ENCODE results near the gene SYNE2.
"Not testable (repeated sequence)": the region's sequence is repeated elsewhere in the genome, so short reads cannot be mapped to it uniquely, and the experiment has no call there.

SYNE2 gene

GRCh38 chr14:64109819-64110554, 257.2 kb downstream of the SYNE2 start:
- H3K4me1 ChIP-seq (ENCODE audit: control insufficient read depth, insufficient read depth, low read length), result peaks cover 11% of the 10 kb centered on the region

GRCh38 chr14:64110802-64111201, 258.0 kb downstream of the SYNE2 start:
- no peaks in the 10 kb centered on the region for H3K9me3 ChIP-seq (ENCODE audit: control insufficient read depth, low read length)
- peaks cover 11% of the 10 kb centered on the region for H3K4me1 ChIP-seq (ENCODE audit: control insufficient read depth, insufficient read depth, low read length)
- H3K9ac ChIP-seq (ENCODE audit: low read length), result no peak overlapping the region
- no peak overlapping the region for H3K4me3 ChIP-seq (ENCODE audit: low read length)
- no peaks in the 10 kb centered on the region for H3K36me3 ChIP-seq (ENCODE audit: control insufficient read depth, insufficient read depth, low read length)
- no peaks in the 10 kb centered on the region for H3K27me3 ChIP-seq (ENCODE audit: control insufficient read depth, insufficient read depth, low read length)

More at GRCh38 chr14:64109819-64110554, 257.2 kb downstream of the SYNE2 start:
- Histone ChIP-seq H3K27me3 (ENCODE audit: control insufficient read depth, insufficient read depth, low read length) (no peaks in the 10 kb centered on the region), H3K9ac (ENCODE audit: low read length) (no peak overlapping the region), H3K9me3 (ENCODE audit: control insufficient read depth, low read length) (no peaks in the 10 kb centered on the region), H3K4me3 (ENCODE audit: low read length) (no peak overlapping the region), H3K36me3 (ENCODE audit: control insufficient read depth, insufficient read depth, low read length) (no peaks in the 10 kb centered on the region)

- H3K9me3 ChIP-seq (ENCODE audit: control insufficient read depth, low read length), result no peaks in the 10 kb centered on the region
- peaks cover 11% of the 10 kb centered on the region for H3K4me1 ChIP-seq (ENCODE audit: control insufficient read depth, insufficient read depth, low read length)
- H3K4me3 ChIP-seq (ENCODE audit: low read length), result no peak overlapping the region
- H3K9ac ChIP-seq (ENCODE audit: low read length), result peak overlapping the region; percentile 29
- H3K27me3 ChIP-seq (ENCODE audit: control insufficient read depth, insufficient read depth, low read length), result no peaks in the 10 kb centered on the region
- no peaks in the 10 kb centered on the region for H3K36me3 ChIP-seq (ENCODE audit: control insufficient read depth, insufficient read depth, low read length)
Observed at GRCh38 chr14:64112867-64113678, 260.3 kb downstream of the SYNE2 start.

GRCh38 chr14:64114166-64114565, 261.4 kb downstream of the SYNE2 start:
- Histone ChIP-seq H3K9me3 (ENCODE audit: control insufficient read depth, low read length) (no peaks in the 10 kb centered on the region), H3K4me3 (ENCODE audit: low read length) (no peak overlapping the region), H3K36me3 (ENCODE audit: control insufficient read depth, insufficient read depth, low read length) (no peaks in the 10 kb centered on the region), H3K27me3 (ENCODE audit: control insufficient read depth, insufficient read depth, low read length) (no peaks in the 10 kb centered on the region), H3K9ac (ENCODE audit: low read length) (no peak overlapping the region), H3K4me1 (ENCODE audit: control insufficient read depth, insufficient read depth, low read length) (peaks cover 11% of the 10 kb centered on the region)

- no peaks in the 10 kb centered on the region for H3K27me3 ChIP-seq (ENCODE audit: control insufficient read depth, insufficient read depth, low read length)
- no peak overlapping the region for H3K4me3 ChIP-seq (ENCODE audit: low read length)
- no peaks in the 10 kb centered on the region for H3K9me3 ChIP-seq (ENCODE audit: control insufficient read depth, low read length)
- no peak overlapping the region for H3K9ac ChIP-seq (ENCODE audit: low read length)
- H3K36me3 ChIP-seq (ENCODE audit: control insufficient read depth, insufficient read depth, low read length), result no peaks in the 10 kb centered on the region
- peaks cover 11% of the 10 kb centered on the region for H3K4me1 ChIP-seq (ENCODE audit: control insufficient read depth, insufficient read depth, low read length)
Observed at GRCh38 chr14:64114796-64115195, 262.0 kb downstream of the SYNE2 start.

GRCh38 chr14:64115401-64115800, 262.6 kb downstream of the SYNE2 start:
- H3K4me3 ChIP-seq (ENCODE audit: low read length), result no peak overlapping the region
- no peak overlapping the region for H3K9ac ChIP-seq (ENCODE audit: low read length)
- H3K9me3 ChIP-seq (ENCODE audit: control insufficient read depth, low read length), result no peaks in the 10 kb centered on the region
- H3K36me3 ChIP-seq (ENCODE audit: control insufficient read depth, insufficient read depth, low read length), result no peaks in the 10 kb centered on the region
- no peaks in the 10 kb centered on the region for H3K27me3 ChIP-seq (ENCODE audit: control insufficient read depth, insufficient read depth, low read length)
- H3K4me1 ChIP-seq (ENCODE audit: control insufficient read depth, insufficient read depth, low read length), result peaks cover 11% of the 10 kb centered on the region

GRCh38 chr14:64117671-64118402, 265.0 kb downstream of the SYNE2 start:
- Histone ChIP-seq H3K9me3 (ENCODE audit: control insufficient read depth, low read length) (no peaks in the 10 kb centered on the region), H3K36me3 (ENCODE audit: control insufficient read depth, insufficient read depth, low read length) (no peaks in the 10 kb centered on the region), H3K4me1 (ENCODE audit: control insufficient read depth, insufficient read depth, low read length) (peaks cover 6% of the 10 kb centered on the region), H3K27me3 (ENCODE audit: control insufficient read depth, insufficient read depth, low read length) (no peaks in the 10 kb centered on the region), H3K4me3 (ENCODE audit: low read length) (no peak overlapping the region), H3K9ac (ENCODE audit: low read length) (no peak overlapping the region)

- not testable (repeated sequence) for H3K4me1 ChIP-seq (ENCODE audit: control insufficient read depth, insufficient read depth, low read length); H3K4me3 ChIP-seq (ENCODE audit: low read length); H3K9ac ChIP-seq (ENCODE audit: low read length)
Observed at GRCh38 chr14:64118403-64118742, 265.6 kb downstream of the SYNE2 start.

GRCh38 chr14:64118892-64119291, 266.1 kb downstream of the SYNE2 start:
- Histone ChIP-seq H3K9me3 (ENCODE audit: control insufficient read depth, low read length) (no peaks in the 10 kb centered on the region), H3K9ac (ENCODE audit: low read length) (no peak overlapping the region), H3K27me3 (ENCODE audit: control insufficient read depth, insufficient read depth, low read length) (no peaks in the 10 kb centered on the region), H3K4me3 (ENCODE audit: low read length) (no peak overlapping the region), H3K4me1 (ENCODE audit: control insufficient read depth, insufficient read depth, low read length) (no peaks in the 10 kb centered on the region), H3K36me3 (ENCODE audit: control insufficient read depth, insufficient read depth, low read length) (no peaks in the 10 kb centered on the region)

More at GRCh38 chr14:64118403-64118742, 265.6 kb downstream of the SYNE2 start:
- not testable (repeated sequence) for H3K36me3 ChIP-seq (ENCODE audit: control insufficient read depth, insufficient read depth, low read length); H3K9me3 ChIP-seq (ENCODE audit: control insufficient read depth, low read length); H3K27me3 ChIP-seq (ENCODE audit: control insufficient read depth, insufficient read depth, low read length)

GRCh38 chr14:64119500-64119899, 266.7 kb downstream of the SYNE2 start:
- H3K36me3 ChIP-seq (ENCODE audit: control insufficient read depth, insufficient read depth, low read length), result no peaks in the 10 kb centered on the region
- H3K9me3 ChIP-seq (ENCODE audit: control insufficient read depth, low read length), result no peaks in the 10 kb centered on the region
- no peaks in the 10 kb centered on the region for H3K27me3 ChIP-seq (ENCODE audit: control insufficient read depth, insufficient read depth, low read length)
- no peak overlapping the region for H3K9ac ChIP-seq (ENCODE audit: low read length)
- H3K4me1 ChIP-seq (ENCODE audit: control insufficient read depth, insufficient read depth, low read length), result no peaks in the 10 kb centered on the region
- no peak overlapping the region for H3K4me3 ChIP-seq (ENCODE audit: low read length)

- Histone ChIP-seq H3K4me3 (ENCODE audit: low read length) (no peak overlapping the region), H3K27me3 (ENCODE audit: control insufficient read depth, insufficient read depth, low read length) (no peaks in the 10 kb centered on the region), H3K9me3 (ENCODE audit: control insufficient read depth, low read length) (no peaks in the 10 kb centered on the region), H3K9ac (ENCODE audit: low read length) (no peak overlapping the region), H3K36me3 (ENCODE audit: control insufficient read depth, insufficient read depth, low read length) (no peaks in the 10 kb centered on the region), H3K4me1 (ENCODE audit: control insufficient read depth, insufficient read depth, low read length) (no peaks in the 10 kb centered on the region)
Observed at GRCh38 chr14:64119980-64120379, 267.2 kb downstream of the SYNE2 start.
